Ascending aorta (tissue), 2 donors: ENCODE measurements around the gene LGALS13. TPM values are rescaled to one million over a fixed set of nuclear protein-coding genes. Genes with fewer than 3 reads are reported as not detected.
"Not testable (repeated sequence)": the region's sequence is repeated elsewhere in the genome, so short reads cannot be mapped to it uniquely, and the experiment has no call there.

Experiments
- DNase-seq, 2 donors: peaks; one replicate each; pipeline ENCODE4 v3.0.0-alpha.2; 2019; ENCODE audit warnings: low spot score in 2 of 2
- H3K27ac ChIP-seq, 2 donors: fragments of 200-600 bp; sonication (generic); one replicate each; pipeline ENCODE4 v1.5.1; 2016 to 2017; ENCODE audit warnings: mild to moderate bottlenecking in 1 of 2
- H3K27me3 ChIP-seq: fragments of 200-600 bp; sonication (generic); one replicate; pipeline ENCODE4 v1.5.1; 2017
- H3K36me3 ChIP-seq, 2 donors: fragments of 200-600 bp; sonication (generic); one replicate each; pipeline ENCODE4 v1.5.1; 2016
- H3K4me1 ChIP-seq, 2 donors: fragments of 200-600 bp; sonication (generic); one replicate each; pipeline ENCODE4 v1.5.1; 2016 to 2017; ENCODE audit warnings: mild to moderate bottlenecking in 1 of 2
- H3K4me3 ChIP-seq, 2 donors: fragments of 200-600 bp; sonication (generic); one replicate each; pipeline ENCODE4 v1.5.1; 2016 to 2017; ENCODE audit warnings: mild to moderate bottlenecking in 1 of 2
- H3K9me3 ChIP-seq, 2 donors: fragments of 200-600 bp; sonication (generic); one replicate each; pipeline ENCODE4 v1.5.1; 2016
- CTCF ChIP-seq, 3 experiments: fragments of 200-600 bp in 2 of 3; fragments of 450-650 bp in 1 of 3; sonication (generic) in 2 of 3; IDR thresholded peaks; one replicate each; pipeline ENCODE4 v1.5.1; 2016 to 2019; ENCODE audit warnings: antibody characterized with exemption in 3 of 3, mild to moderate bottlenecking in 1 of 3, moderate library complexity in 1 of 3
- intact Hi-C: fragments of 100-400 bp; cut with DNase I; formaldehyde crosslinking; loops from one replicate; pipeline ENCODE4 v1.15.1; 2023
- total RNA-seq: library from RNA; depleted of rRNA; stranded (reverse); fragments of >200 nt; gene quantifications from one replicate; pipeline ENCODE4 v1.1.0, GENCODE V29; 2016

LGALS13 gene
- total RNA-seq, 1 donor from 2014 or later, result not detected

DNA sequence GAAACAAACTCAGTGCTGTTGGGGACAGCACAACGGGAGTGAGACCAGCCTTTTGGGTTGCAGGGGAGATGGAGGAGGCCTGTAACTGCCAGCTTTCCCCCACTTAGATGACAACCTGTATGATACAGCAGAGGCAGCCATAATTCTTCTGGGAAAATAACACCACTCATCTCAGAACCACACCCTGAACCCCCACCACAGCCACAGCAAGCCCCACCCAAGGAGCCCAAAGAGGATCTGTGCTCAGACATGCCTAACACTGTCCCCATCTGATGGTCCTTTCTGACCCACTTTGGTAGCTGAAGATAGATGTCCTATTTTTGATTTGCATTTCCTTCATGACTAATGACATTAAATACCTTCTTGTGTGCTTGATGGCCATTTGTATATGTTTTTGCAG, 15.4 kb downstream of the LGALS13 start:
- intact Hi-C loops, result no loop called here
- Histone ChIP-seq H3K27me3 (no peaks in the 10 kb centered on the region), H3K9me3 (no peaks in the 10 kb centered on the region), H3K4me1 (no peaks in the 10 kb centered on the region), H3K27ac (no peak overlapping the region), H3K36me3 (no peaks in the 10 kb centered on the region), H3K4me3 (no peak overlapping the region)
- DNase-seq, result no peak
- no peak for TF ChIP-seq CTCF (IDR thresholded peaks at IDR 0.05)

- TF ChIP-seq CTCF (IDR thresholded peaks at IDR 0.05), result no peak
These were observed 21.6 kb downstream of the LGALS13 start for GRCh38 chr19:39623946-39624345.

GRCh38 chr19:39627631-39628030, 25.3 kb downstream of the LGALS13 start:
- H3K27me3 ChIP-seq, H3K4me3 ChIP-seq, H3K4me1 ChIP-seq, H3K36me3 ChIP-seq, H3K9me3 ChIP-seq, H3K27ac ChIP-seq, intact Hi-C loops, DNase-seq: not testable (repeated sequence)

More at GRCh38 chr19:39623946-39624345, 21.6 kb downstream of the LGALS13 start:
- no peaks in the 10 kb centered on the region for H3K4me1 ChIP-seq
- no peak overlapping the region for H3K27ac ChIP-seq
- intact Hi-C loops, result no loop called here
- H3K9me3 ChIP-seq, result no peaks in the 10 kb centered on the region
- H3K27me3 ChIP-seq, result no peaks in the 10 kb centered on the region
- H3K36me3 ChIP-seq, result no peaks in the 10 kb centered on the region
- H3K4me3 ChIP-seq, result no peak overlapping the region
- no peak for DNase-seq

DNA sequence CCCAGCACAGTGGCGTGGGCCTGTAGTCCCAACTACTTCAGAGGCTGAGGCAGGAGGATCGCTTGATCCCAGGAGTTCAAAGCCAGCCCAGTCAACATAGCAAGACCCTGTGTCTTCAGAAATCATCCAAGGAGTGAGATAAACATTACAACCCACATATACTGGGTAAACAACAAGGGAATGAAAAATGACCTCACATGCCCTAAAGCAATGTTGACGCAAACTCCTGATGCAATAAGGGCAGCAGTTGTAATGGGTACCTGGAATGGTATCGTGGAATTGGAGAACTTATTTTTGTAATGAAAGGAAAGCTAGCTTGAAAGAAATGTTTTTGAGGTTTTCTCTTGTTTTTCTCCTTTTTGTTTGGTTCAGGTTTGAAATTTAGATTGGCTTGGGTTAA, 28.9 kb downstream of the LGALS13 start:
- no peak for DNase-seq
- Histone ChIP-seq H3K36me3 (no peaks in the 10 kb centered on the region), H3K27me3 (no peaks in the 10 kb centered on the region), H3K9me3 (no peaks in the 10 kb centered on the region), H3K4me3 (no peak overlapping the region), H3K27ac (no peak overlapping the region), H3K4me1 (no peaks in the 10 kb centered on the region)
- TF ChIP-seq CTCF (IDR thresholded peaks at IDR 0.05), result no peak
- intact Hi-C loops, result no loop called here

- Histone ChIP-seq H3K36me3 (no peaks in the 10 kb centered on the region), H3K27ac (no peak overlapping the region), H3K4me1 (no peaks in the 10 kb centered on the region), H3K4me3 (no peak overlapping the region), H3K9me3 (no peaks in the 10 kb centered on the region), H3K27me3 (no peaks in the 10 kb centered on the region)
- DNase-seq, result no peak
- intact Hi-C loops, result no loop called here
- TF ChIP-seq CTCF (IDR thresholded peaks at IDR 0.05), result no peak
These were observed 29.3 kb downstream of the LGALS13 start for GRCh38 chr19:39631626-39632025.

DNA sequence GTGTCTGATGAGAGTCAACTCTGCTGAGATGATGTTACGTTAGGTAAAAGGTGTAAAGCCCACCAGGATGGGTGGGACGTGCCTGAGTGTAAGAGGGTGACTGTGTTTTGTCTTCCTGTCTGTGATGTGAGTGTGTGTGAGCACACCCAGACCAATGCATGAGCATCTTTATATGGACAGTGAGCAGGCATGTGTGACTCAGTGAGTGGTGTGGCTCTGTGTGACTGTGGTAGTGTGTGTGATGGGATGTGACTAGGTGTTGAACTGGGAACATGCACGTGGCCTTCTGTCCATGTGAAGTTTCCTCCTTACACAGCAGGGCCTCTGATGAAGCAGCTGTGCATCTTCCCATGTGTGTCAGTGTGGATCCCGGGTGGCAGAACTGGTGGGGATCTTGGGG, 35.6 kb downstream of the LGALS13 start:
- no peak for TF ChIP-seq CTCF (IDR thresholded peaks at IDR 0.05)
- intact Hi-C loops, result no loop called here
- Histone ChIP-seq H3K4me3 (no peak overlapping the region), H3K36me3 (no peaks in the 10 kb centered on the region), H3K27ac (no peak overlapping the region), H3K27me3 (no peaks in the 10 kb centered on the region), H3K4me1 (no peaks in the 10 kb centered on the region), H3K9me3 (no peaks in the 10 kb centered on the region)
- DNase-seq, result no peak
